ENCODE results near the gene LTBP4. TPM values are rescaled to one million over a fixed set of nuclear protein-coding genes. Genes with fewer than 3 reads are reported as not detected.

The LTBP4 gene
- total and polyA plus RNA-seq, 7 experiments from 2014 or later: 21.8 to 116 (median 106) TPM

DNA sequence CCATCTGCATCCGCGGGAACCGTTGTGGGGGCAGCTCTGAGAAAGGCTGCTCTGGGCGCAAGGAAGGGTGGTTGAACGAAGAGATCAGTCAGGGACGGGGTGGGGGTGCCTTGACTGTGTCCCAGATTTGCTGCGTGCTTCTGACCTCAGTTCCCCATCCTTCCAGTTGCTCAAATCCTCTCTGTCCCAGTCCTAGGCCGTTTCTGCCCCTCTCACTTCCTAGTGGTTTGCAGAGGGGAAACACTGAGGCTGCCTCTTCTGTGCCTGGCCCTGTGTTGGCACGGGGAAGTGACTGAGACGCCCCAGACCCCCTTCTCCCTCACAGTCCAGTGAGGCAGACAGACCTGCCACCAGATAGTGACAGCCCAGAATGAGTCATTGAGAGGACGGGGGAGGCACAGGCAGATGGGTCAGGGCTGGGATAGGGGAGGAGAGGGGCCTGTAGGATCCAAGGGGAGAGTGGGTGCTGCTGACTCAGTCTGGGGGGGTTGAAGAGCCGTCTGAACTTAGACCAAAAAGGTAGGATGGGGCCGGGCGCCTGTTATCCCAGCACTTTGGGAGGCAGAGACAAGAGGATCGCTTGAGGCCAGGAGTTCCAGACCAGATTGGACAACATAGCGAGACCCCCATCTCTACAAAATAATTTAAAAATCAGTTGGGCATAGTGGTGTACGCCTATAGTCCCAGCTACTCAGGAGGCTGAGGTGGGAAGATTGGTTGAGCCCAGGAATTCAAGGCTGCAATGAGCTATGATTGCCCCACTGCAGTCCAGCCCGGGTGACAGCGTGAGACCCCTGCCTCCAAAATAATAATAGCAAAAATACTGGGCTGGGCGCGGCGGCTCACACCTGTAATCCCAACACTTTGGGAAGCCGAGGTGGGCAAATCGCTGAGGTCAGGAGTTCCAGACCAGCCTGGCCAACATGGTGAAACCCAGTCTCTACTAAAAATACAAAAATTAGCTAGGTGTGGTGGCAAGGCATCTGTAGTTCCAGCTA is 62.8 kb downstream of the LTBP4 start:
- H3K27ac Mint-ChIP-seq: peak overlapping the region; percentile 67 to 88 (median 84)
- peak overlapping the region; percentile 76 to 91 (median 84) for H3K4me3 Mint-ChIP-seq
- peaks cover 0 to 4% (median 0%) of the 10 kb centered on the region in 5 donors for H3K27me3 Mint-ChIP-seq
- Histone ChIP-seq H3K36me3 (ENCODE audit: control insufficient read depth in 2 of 3, insufficient read depth in 3 of 3, low read length in 3 of 3) (peaks cover 0 to 9% (median 0%) of the 10 kb centered on the region in 3 experiments), H3K4me1 (ENCODE audit: control insufficient read depth in 2 of 2, insufficient read depth in 2 of 2, low read length in 2 of 2) (peaks cover 0 to 7% of the 10 kb centered on the region in 2 donors), H3K27ac (ENCODE audit: low read depth, low read length) (peak overlapping the region; percentile 75), H3K27me3 (ENCODE audit: control insufficient read depth in 2 of 2, insufficient read depth in 2 of 2, low read length in 2 of 2) (no peaks in the 10 kb centered on the region), H3K9me3 (ENCODE audit: control insufficient read depth in 2 of 3, low read length in 3 of 3) (peaks cover 0 to 2% (median 0%) of the 10 kb centered on the region in 3 experiments), H3K4me3 (ENCODE audit: low read length) (peak overlapping the region; percentile 75)
- H3K4me1 Mint-ChIP-seq: peaks cover 0 to 27% (median 6%) of the 10 kb centered on the region in 7 donors
- peaks cover 0 to 2% (median 0%) of the 10 kb centered on the region in 11 donors for H3K9me3 Mint-ChIP-seq
- ChIA-PET POLR2A (interaction anchor here (0.7 to 1.3 kb wide), 10 partner anchors 86 to 600 kb away, joined by 3 to 12 read pairs (median 4); partner anchors contain the start of genes ACTMAP, HNRNPUL1 and RAB4B), CTCF (interaction anchor here (0.6 to 2.9 kb wide), 22 partner anchors 27 to 645 kb away, joined by 3 to 28 read pairs (median 4); partner anchors contain the start of genes EGLN2 and RAB4B)
- peak in 4 of 9 donors; percentile 5 to 36 (median 9) for DNase-seq
- peaks cover 0 to 13% (median 4%) of the 10 kb centered on the region in 5 donors for H3K36me3 Mint-ChIP-seq
- intact Hi-C loops (cut with micrococcal nuclease): loop anchor here (1.0 to 5.0 kb wide), 9 partner anchors 26 to 644 kb away; partner anchors contain the start of genes ACTMAP (in 2 of the 2), NUMBL (in 2 of the 2), RAB4B (in 1 of the 2) and SNRPA (in 1 of the 2)
- ATAC-seq: no peak

DNA sequence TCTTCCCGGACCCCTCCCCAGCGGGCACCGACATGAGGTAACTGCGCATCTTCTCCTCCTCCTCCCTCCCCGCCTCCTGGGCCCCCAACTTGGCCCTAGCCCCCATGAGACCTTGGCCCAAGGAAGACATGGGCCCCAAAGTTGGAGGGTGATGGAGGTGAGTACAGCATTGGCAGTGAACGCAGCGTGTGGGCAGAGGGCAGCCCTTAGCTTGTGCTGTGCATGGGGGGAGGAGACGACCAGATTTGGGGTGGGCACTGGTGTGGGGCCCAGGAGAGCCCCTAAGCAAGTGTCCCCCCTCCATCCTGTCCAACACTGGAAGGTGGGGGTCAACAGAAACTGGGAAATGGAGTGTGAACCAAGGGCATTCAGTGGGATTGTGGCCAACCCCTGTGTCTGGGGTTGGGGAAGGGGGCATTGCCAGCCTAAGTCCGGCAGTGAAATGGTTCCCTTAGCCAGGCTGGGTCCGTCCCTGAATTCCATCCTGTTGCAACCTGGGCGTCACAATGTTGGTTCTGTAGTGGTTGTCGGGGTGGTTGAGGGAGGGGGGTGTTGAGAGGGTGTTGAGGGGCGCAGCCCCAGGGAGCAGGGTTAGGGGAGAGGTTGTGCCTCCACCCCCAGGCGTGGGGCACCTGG is 65.8 kb downstream of the LTBP4 start:
- Mint-ChIP-seq H3K9me3 (peaks cover 0 to 9% (median 3%) of the 10 kb centered on the region in 11 donors), H3K4me1 (peaks cover 0 to 24% (median 6%) of the 10 kb centered on the region in 7 donors), H3K27ac (no peak overlapping the region), H3K27me3 (no peaks in the 10 kb centered on the region), H3K4me3 (no peak overlapping the region), H3K36me3 (peaks cover 0 to 32% (median 23%) of the 10 kb centered on the region in 5 donors)
- H3K27ac ChIP-seq (ENCODE audit: low read depth, low read length): no peak overlapping the region
- H3K4me1 ChIP-seq (ENCODE audit: control insufficient read depth in 2 of 2, insufficient read depth in 2 of 2, low read length in 2 of 2): peaks cover 0 to 7% of the 10 kb centered on the region in 2 donors
- peaks cover 0 to 25% (median 0%) of the 10 kb centered on the region in 3 experiments for H3K36me3 ChIP-seq (ENCODE audit: control insufficient read depth in 2 of 3, insufficient read depth in 3 of 3, low read length in 3 of 3)
- DNase-seq (no peak), ATAC-seq (no peak)
- POLR2A ChIA-PET: no interaction called here
- CTCF ChIA-PET: no interaction called here
- no peaks in the 10 kb centered on the region for H3K27me3 ChIP-seq (ENCODE audit: control insufficient read depth in 2 of 2, insufficient read depth in 2 of 2, low read length in 2 of 2)
- intact Hi-C loops (cut with micrococcal nuclease): no loop called here
- H3K4me3 ChIP-seq (ENCODE audit: low read length): no peak overlapping the region
- H3K9me3 ChIP-seq (ENCODE audit: control insufficient read depth in 2 of 3, low read length in 3 of 3): peaks cover 0 to 12% (median 0%) of the 10 kb centered on the region in 3 experiments

DNA sequence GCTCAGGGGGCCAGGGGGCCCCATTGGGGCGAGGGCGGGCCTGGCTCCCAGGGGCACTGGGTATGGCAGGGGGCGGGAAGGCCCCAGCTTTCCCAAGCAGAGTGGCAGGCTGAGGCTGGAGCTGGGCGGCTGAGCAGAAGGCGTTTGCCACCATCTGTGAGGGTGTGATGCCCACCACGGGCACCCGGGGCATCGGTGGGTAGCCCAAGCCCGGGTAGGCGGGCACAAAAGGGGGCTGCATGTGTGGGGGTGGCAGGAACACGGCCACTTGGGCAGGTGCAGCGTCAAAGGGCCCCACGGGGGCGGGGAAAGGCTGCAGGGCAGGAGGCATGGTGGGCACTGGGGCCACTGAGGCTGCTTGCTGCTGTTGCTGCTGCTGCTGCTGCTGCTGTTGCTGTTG is 66.4 kb downstream of the LTBP4 start:
- CTCF ChIA-PET: no interaction called here
- Mint-ChIP-seq H3K27me3 (no peaks in the 10 kb centered on the region), H3K4me3 (no peak overlapping the region)

DNA sequence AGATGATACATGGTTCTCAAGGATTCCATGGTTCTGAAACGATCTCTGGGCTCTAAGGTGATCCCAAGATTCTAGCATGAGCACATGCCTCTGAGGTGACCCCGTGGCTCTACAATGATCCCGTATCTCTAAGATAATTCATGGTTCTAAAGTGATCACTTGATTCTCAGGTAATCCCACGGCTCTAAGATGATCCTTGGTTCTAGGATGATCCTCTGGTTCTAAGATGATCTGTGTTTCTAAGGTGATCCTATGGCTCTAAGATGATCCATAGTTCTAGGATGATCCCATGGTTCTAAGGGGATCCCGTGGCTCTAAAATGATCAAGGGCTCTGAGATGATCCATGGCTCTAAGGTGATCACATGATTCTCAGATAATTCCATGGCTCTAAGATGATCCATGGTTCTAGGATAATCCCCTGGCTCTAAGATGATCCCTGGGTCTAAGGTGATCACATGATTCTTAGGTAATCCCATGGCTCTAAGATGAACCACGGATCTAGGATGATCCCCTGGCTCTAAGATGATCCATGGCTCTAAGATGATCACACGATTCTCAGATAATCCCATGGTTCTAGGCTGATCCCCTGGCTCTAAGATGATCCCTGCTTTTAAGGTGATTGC is 67.9 kb downstream of the LTBP4 start:
- H3K4me3 Mint-ChIP-seq: no peak overlapping the region
- H3K9me3 ChIP-seq (ENCODE audit: control insufficient read depth in 2 of 3, low read length in 3 of 3): peaks cover 0 to 12% (median 0%) of the 10 kb centered on the region in 3 experiments
- peaks cover 0 to 7% (median 0%) of the 10 kb centered on the region in 7 donors for H3K4me1 Mint-ChIP-seq
- no peak overlapping the region for H3K27ac ChIP-seq (ENCODE audit: low read depth, low read length)
- DNase-seq (no peak), ATAC-seq (no peak)
- ChIA-PET CTCF (no interaction called here), POLR2A (no interaction called here)
- peaks cover 0 to 43% (median 0%) of the 10 kb centered on the region in 3 experiments for H3K36me3 ChIP-seq (ENCODE audit: control insufficient read depth in 2 of 3, insufficient read depth in 3 of 3, low read length in 3 of 3)
- no peaks in the 10 kb centered on the region for H3K27me3 Mint-ChIP-seq
- no peak overlapping the region for H3K4me3 ChIP-seq (ENCODE audit: low read length)
- peaks cover 0 to 32% (median 23%) of the 10 kb centered on the region in 5 donors for H3K36me3 Mint-ChIP-seq
- intact Hi-C loops (cut with micrococcal nuclease): no loop called here
- no peaks in the 10 kb centered on the region for H3K4me1 ChIP-seq (ENCODE audit: control insufficient read depth in 2 of 2, insufficient read depth in 2 of 2, low read length in 2 of 2)
- no peaks in the 10 kb centered on the region for H3K27me3 ChIP-seq (ENCODE audit: control insufficient read depth in 2 of 2, insufficient read depth in 2 of 2, low read length in 2 of 2)
- H3K27ac Mint-ChIP-seq: peak overlapping the region in 2 of 9 donors; percentile 27 to 34
- H3K9me3 Mint-ChIP-seq: peaks cover 0 to 9% (median 3%) of the 10 kb centered on the region in 11 donors

More for the DNA sequence above, 66.4 kb downstream of the LTBP4 start:
- Histone ChIP-seq H3K36me3 (ENCODE audit: control insufficient read depth in 2 of 3, insufficient read depth in 3 of 3, low read length in 3 of 3) (peaks cover 0 to 31% (median 0%) of the 10 kb centered on the region in 3 experiments), H3K4me1 (ENCODE audit: control insufficient read depth in 2 of 2, insufficient read depth in 2 of 2, low read length in 2 of 2) (peaks cover 0 to 7% of the 10 kb centered on the region in 2 donors), H3K9me3 (ENCODE audit: control insufficient read depth in 2 of 3, low read length in 3 of 3) (peaks cover 0 to 12% (median 0%) of the 10 kb centered on the region in 3 experiments), H3K27ac (ENCODE audit: low read depth, low read length) (no peak overlapping the region), H3K4me3 (ENCODE audit: low read length) (no peak overlapping the region), H3K27me3 (ENCODE audit: control insufficient read depth in 2 of 2, insufficient read depth in 2 of 2, low read length in 2 of 2) (no peaks in the 10 kb centered on the region)
- DNase-seq (no peak), ATAC-seq (no peak)
- H3K27ac Mint-ChIP-seq: no peak overlapping the region
- POLR2A ChIA-PET: no interaction called here
- peaks cover 0 to 32% (median 23%) of the 10 kb centered on the region in 5 donors for H3K36me3 Mint-ChIP-seq
- H3K4me1 Mint-ChIP-seq: peaks cover 0 to 20% (median 6%) of the 10 kb centered on the region in 7 donors
- peaks cover 0 to 9% (median 3%) of the 10 kb centered on the region in 11 donors for H3K9me3 Mint-ChIP-seq
- intact Hi-C loops (cut with micrococcal nuclease): no loop called here

DNA sequence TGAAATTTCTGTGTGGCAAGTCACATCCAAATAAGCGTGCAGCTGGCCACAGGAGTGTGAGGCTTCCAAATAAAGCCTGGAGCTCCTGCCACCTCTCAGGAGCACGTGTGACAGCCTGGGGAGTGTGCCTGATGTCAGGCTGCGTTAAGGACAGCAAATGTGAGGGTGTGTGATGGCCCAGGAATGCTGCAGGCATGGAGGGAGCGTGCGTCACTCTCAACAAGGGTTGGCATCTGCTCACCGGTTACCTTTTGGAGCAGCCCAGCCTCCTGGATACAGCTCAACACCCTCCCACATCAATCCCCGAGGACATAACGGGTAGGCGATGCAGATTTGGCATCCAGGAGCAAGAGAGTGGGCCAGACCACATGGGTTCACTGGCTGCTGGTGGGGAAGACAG is 70.2 kb downstream of the LTBP4 start:
- ATAC-seq (no peak), DNase-seq (no peak)
- ChIA-PET CTCF (no interaction called here), POLR2A (interaction anchor here (0.7 kb wide), 1 partner anchor 17 kb away, joined by 7 read pairs; no protein-coding TSS in a partner anchor)
- H3K27me3 Mint-ChIP-seq: no peaks in the 10 kb centered on the region
- no peaks in the 10 kb centered on the region for H3K4me1 ChIP-seq (ENCODE audit: control insufficient read depth in 2 of 2, insufficient read depth in 2 of 2, low read length in 2 of 2)
- H3K4me3 ChIP-seq (ENCODE audit: low read length): no peak overlapping the region
- peaks cover 0 to 43% (median 0%) of the 10 kb centered on the region in 3 experiments for H3K36me3 ChIP-seq (ENCODE audit: control insufficient read depth in 2 of 3, insufficient read depth in 3 of 3, low read length in 3 of 3)
- H3K27ac ChIP-seq (ENCODE audit: low read depth, low read length): no peak overlapping the region
- intact Hi-C loops (cut with micrococcal nuclease): no loop called here
- peaks cover 0 to 5% (median 0%) of the 10 kb centered on the region in 7 donors for H3K4me1 Mint-ChIP-seq
- peaks cover 0 to 9% (median 3%) of the 10 kb centered on the region in 11 donors for H3K9me3 Mint-ChIP-seq
- H3K4me3 Mint-ChIP-seq: no peak overlapping the region
- H3K27ac Mint-ChIP-seq: no peak overlapping the region
- H3K27me3 ChIP-seq (ENCODE audit: control insufficient read depth in 2 of 2, insufficient read depth in 2 of 2, low read length in 2 of 2): no peaks in the 10 kb centered on the region
- peaks cover 0 to 32% (median 26%) of the 10 kb centered on the region in 5 donors for H3K36me3 Mint-ChIP-seq
- peaks cover 0 to 12% (median 0%) of the 10 kb centered on the region in 3 experiments for H3K9me3 ChIP-seq (ENCODE audit: control insufficient read depth in 2 of 3, low read length in 3 of 3)

DNA sequence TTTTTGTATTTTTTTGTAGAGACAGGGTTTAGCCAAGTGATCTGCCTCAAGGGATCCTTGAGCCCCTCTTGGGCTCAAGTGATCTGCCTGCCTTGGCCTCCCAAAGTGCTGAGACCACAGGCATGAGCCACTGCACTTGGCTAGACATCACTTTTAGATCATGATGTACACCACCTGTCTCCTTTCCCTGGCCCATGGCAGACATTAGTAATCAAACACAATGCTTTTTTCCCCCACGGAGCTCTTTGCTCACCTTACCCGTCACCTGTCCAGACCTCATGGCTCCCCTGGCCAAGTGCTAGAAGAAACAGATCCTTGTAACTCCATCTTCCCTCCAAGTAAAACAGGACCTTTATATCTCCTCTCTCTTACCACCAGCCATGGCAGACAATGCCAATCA is 70.9 kb downstream of the LTBP4 start:
- DNase-seq: no peak
- ChIA-PET CTCF (no interaction called here), POLR2A (no interaction called here)

More for the DNA sequence above, 70.9 kb downstream of the LTBP4 start:
- Histone ChIP-seq H3K27me3 (ENCODE audit: control insufficient read depth in 2 of 2, insufficient read depth in 2 of 2, low read length in 2 of 2) (no peaks in the 10 kb centered on the region), H3K27ac (ENCODE audit: low read depth, low read length) (no peak overlapping the region), H3K36me3 (ENCODE audit: control insufficient read depth in 2 of 3, insufficient read depth in 3 of 3, low read length in 3 of 3) (peaks cover 0 to 46% (median 0%) of the 10 kb centered on the region in 3 experiments), H3K4me3 (ENCODE audit: low read length) (no peak overlapping the region), H3K9me3 (ENCODE audit: control insufficient read depth in 2 of 3, low read length in 3 of 3) (peaks cover 0 to 12% (median 0%) of the 10 kb centered on the region in 3 experiments), H3K4me1 (ENCODE audit: control insufficient read depth in 2 of 2, insufficient read depth in 2 of 2, low read length in 2 of 2) (no peaks in the 10 kb centered on the region)
- Mint-ChIP-seq H3K4me3 (no peak overlapping the region), H3K36me3 (peaks cover 0 to 28% (median 26%) of the 10 kb centered on the region in 5 donors), H3K27me3 (no peaks in the 10 kb centered on the region), H3K9me3 (peaks cover 0 to 9% (median 3%) of the 10 kb centered on the region in 11 donors), H3K4me1 (peaks cover 0 to 1% (median 0%) of the 10 kb centered on the region in 7 donors), H3K27ac (no peak overlapping the region)
- intact Hi-C loops (cut with micrococcal nuclease): no loop called here
- ATAC-seq: no peak
